HG03103 (cell line): Measurements from ENCODE around the gene PLTP.
A peak's percentile ranks its signal among the peaks of the same experiment; 100 is the strongest.
"Not testable (repeated sequence)": the region's sequence is repeated elsewhere in the genome, so short reads cannot be mapped to it uniquely, and the experiment has no call there.

ENCODE experiments used
- ATAC-seq: cut with Tn5 transposase; IDR thresholded peaks from one replicate; pipeline ENCODE4 v1.9.1; 2021; ENCODE audit warnings: low read depth; ENCODE audit not compliant: unreplicated experiment

The PLTP gene

DNA sequence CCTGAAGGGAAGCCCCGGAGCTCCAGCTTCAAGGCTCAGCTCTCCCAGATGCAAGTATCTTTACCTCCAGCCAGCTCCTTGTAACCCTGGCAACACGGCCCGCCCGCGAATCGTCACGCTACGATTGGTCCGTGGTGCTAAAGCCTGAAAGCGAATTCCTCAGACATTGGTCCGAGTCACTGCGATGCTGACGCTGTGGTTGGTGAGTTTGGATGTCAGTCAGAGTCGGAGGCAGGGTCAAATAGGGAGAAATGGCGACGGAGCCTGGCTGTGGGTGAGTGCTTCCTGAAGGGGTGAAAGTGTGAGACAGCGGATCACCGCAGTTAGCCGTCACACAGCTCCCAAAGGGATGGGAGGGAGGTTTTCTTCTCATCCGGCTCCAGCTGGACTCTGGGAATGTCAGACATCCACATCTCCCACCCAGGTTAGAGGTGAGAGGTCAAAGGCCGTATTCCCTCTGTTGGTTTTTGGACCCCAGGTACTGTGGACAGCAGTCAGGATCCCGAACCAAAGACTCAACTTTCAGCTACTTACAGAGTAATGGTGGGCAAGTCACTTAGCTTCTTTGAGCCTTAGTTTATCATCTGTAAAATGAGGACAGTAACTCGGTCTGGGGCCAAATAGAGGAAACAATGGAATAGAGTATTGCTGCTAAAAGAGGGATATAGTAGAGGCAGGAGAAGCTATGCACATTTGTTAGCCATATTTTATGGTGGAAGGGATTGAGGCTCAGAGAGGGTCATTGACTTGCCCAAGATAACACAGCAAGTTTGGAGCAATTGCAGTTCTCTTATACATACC is 30.8 kb downstream of the PLTP start, which contains the start of gene ZSWIM1:
Gene ZSWIM1, plus strand, starts transcription at position 240 of the 801 bp plus-strand sequence. CDS start 1,366 bp downstream, outside the sequence.
- peak; percentile 95 for ATAC-seq

DNA sequence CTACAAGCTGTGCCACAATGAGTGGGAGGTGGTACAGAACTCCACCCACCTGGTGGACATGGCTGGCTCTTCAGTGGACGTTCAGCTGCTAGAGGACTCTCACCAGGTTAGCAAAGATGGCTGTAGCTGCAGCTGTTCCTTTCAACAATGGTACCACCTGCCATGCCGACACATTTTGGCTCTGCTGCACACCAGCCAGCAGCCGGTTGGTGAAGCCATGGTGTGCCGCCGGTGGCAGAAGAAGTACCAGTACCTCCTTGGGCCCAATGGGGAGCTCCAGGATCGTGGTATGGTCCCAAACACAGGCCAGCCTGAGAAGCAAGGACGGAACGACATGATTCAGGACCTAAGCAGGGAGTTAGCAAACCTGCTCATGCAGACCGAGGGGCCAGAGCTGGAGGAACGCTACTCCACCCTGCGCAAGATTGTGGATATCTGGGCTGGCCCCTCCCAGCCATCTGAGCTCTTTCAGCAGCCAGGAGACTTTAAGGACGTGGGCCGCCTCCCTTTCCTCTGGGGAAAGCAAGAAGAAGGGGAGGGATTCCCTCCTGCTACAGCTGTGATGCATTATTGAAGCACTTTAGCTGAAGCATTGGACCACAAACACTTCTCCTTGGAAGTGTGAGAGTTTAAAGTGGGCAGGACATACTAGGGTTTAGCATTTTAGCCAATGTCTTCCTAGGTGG is 33.7 kb downstream of the PLTP start:
- ATAC-seq = no peak

DNA sequence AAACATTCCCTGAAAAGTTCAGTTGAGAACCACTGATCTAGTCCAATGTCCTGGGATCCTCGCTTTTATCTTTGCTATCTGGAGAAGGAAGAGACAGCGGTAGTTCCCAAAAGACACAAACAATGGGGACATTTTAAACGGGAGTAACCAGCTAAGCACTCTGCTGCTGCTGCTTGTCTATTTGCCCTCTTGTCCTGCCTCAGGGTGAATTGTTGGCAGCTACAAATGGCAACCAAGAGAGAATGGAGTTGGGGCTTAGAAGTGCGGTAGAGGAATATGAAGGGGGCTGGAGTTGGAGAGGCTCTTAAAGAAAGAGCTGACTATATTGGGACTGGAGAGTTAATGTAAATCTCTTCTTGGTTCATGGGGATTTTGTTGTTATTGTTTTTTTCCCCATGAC is 37.4 kb downstream of the PLTP start:
- ATAC-seq = no peak

DNA sequence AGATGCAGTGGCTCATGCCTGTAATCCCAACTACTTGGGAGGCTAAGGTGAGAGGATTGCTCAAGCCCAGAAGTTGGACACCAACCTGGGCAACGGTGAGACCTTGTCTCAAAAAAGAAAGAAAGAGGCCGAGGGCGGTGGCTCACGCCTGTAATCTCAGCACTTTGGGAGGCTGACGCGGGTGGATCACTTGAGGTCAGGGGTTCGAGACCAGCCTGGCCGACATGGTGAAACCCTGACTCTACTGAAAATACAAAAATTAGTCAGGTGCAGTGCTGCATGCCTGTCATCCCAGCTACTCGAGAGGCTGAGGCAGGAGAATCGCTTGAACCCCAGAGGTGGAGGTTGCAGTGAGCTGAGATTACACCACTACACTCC is 37.9 kb downstream of the PLTP start:
- ATAC-seq = not testable (repeated sequence)

DNA sequence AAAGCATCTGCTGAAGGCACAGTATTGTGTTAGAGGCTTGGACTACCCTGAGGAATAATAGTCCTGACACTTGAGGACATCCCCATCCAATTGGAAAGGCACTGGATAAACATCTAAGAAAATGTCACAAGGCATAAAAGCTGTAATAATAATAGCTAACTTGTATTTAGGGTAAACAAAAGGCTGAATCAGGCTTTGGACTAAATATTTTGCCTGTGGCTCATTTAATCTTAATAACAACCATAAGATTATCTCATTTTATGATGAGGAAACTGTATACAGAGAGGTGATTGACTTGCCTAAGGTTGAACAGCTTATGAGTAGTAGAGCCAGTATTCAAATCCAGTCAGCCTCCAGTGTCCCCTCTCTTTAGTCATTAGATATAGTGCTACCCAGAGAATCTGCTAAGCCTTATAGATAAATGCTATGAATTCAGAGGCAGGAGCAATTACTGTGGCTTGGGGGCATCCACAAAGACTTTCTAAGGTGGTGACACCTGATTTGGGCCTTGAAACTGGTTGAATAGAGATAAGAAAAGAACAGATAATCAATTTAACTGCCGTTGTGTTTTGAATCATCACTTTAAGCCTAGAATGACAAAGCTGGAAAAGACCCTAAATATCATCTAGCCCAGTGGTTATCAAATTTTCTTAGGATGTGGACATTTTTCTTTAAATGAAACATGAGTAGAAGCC is 38.4 kb downstream of the PLTP start:
- no peak for ATAC-seq

DNA sequence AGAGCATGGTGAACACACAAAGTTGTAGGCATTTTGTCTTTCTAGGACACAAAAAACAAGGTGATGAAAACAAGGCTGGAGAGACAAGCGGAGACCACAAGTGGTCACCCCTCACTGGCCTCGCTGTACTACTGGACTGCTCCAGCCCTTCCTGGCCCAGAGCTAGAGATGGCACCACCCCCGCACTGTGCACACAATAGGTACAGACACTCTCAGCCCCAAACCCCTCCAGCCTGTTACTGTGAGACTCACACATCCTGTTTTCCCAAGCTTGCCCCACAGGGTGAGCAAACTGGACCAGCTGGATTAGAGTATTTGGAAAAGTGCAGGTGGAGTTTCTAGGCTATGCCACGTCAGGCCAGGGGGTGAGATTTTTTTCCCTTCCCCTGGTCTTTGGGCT is 39.3 kb downstream of the PLTP start:
- ATAC-seq = no peak

DNA sequence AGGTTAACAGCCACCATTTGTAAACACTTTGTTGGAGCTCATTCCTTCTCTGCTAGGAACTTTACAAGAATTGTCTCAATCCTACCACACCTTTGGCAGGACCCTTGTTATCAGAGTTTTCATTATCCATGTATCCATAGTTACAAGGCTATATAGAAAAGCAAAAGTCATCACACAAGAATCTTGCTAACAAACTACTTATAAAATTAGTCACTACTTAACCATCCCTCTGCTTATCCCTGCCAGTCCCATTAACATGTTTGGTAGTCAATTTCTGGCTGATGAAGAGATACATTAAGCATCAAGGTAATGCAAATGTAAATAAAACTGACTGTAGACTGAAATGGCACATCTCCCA is 44.2 kb downstream of the PLTP start:
- no peak for ATAC-seq

DNA sequence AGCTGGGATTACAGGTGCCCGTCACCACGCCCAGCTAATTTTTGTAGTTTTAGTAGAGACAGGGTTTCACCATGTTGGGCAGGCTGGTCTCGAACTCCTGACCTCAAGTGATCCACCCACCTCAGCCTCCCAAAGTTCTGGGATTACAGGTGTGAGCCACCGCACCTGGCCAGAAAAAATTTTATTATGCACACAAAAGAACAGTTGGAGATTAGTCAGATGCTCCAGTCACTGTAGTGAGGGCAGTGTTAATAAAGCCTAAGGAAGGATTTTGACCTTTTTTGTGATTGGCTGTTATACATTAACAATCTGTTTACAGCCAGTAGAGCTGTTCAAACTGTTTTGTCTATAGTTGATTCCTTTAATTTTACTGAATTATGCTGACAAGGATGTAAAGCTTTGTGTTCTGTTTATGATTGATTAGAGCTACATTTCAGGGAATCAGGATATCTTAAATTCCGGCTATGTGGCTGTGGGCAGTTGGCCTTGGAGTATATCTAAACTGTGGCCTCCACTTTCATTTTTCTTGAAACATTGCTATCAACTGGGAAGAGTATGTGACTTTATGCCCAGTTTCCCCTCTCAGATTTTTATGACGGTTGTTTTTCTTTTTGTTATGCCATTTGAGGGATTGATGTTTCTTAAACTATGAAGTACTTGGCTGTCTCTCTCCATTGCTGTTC is 44.7 kb downstream of the PLTP start:
- no peak for ATAC-seq

DNA sequence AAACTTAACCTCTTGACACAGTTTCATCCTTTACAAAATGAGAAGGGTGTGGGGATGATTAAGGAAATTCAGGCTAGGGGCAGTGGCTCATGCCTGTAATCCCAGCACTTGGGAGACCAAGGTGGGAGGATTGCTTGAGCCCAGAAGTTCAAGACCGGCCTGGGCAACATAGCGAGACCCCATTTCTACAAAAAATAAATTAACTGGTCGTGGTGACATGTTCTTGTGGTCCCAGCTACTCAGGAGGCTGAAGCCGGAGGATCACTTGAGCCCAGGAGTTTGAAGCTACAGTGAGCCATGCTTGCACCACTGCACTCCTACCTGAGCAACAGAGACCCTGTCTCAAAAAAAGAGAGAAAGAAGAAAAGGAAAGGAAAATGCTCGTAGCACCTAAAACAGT is 45.5 kb downstream of the PLTP start:
- no peak for ATAC-seq

DNA sequence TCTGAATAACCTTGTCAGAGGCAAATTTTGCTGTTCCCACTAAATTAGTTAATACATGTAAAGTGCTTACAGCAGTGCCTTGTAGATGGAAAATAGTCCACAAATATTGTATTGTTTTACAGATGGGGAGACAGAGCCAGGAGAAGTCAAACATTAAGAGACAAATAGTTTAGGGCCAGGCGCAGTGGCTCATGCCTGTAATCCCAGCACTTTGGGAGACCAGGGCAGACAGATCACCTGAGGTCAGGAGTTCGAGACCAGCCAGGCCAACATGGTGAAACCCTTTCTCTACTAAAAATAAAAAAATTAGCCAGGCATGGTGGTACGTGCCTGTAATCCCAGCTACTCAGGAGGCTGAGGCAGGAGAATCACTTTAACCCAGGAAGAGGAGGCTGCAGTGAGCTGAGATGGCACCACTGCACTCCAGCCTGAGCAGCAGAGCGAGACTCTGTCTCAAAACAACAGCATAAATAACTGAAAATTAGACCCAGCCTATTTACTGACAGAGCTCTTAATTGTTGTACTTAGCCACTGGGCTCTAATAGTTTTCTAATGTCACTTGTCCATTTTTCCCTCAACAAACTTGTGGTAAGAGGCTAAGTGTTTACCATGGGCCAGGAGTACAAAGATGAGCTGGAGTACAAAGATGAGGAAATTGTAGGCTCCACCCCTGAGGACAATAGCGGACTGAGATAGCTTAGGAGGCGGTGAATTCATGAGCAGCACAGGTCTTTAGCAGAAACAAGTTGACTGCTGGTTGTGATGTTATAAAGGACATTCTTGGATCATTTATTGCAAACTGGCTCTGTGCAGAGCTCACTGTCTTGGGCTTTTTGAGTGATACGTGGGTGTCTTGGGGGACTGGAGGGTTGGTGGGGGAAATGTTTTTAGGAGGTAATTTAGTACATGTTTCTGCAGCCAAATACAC is 48.1 kb downstream of the PLTP start:
- no peak for ATAC-seq

DNA sequence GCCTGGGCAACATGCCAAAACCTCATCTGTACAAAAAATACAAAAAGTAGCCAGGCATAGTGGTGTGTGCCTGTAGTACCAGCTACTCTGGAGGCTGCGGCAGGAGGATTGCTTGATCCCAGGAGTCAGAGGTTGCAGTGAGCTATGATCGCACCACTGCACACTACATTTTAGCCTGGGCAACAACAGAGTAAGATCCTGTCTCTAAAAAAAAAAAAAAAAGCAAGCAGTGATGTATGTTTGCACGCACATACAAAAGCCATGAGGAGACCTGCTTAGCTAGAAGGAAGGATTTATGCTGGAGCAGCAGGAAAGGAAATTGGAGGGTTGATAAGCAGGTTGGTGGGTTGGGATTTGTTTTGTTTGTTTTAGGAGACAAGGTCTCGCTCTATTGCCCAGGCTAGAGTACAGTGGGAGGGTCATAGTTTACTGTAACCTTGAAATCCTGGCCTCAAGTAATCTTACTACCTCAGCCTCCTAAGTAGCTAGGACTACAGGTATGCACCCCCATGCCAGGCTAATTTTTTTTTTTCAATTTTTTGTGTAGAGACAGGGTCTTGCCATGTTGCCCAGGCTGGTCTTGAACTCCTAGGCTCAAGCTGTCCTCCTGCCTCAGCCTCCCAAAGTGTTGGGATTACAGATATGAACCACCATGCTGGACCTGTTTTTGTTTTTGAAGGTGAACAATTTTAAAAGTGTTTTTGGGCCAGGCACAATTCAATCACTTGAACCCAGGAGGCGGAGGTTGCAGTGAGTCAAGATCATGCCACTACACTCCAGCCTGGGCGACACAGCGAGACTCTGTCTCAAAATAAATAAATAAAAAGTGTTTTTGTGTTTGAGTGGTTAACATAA is 50.5 kb downstream of the PLTP start:
- no peak for ATAC-seq

DNA sequence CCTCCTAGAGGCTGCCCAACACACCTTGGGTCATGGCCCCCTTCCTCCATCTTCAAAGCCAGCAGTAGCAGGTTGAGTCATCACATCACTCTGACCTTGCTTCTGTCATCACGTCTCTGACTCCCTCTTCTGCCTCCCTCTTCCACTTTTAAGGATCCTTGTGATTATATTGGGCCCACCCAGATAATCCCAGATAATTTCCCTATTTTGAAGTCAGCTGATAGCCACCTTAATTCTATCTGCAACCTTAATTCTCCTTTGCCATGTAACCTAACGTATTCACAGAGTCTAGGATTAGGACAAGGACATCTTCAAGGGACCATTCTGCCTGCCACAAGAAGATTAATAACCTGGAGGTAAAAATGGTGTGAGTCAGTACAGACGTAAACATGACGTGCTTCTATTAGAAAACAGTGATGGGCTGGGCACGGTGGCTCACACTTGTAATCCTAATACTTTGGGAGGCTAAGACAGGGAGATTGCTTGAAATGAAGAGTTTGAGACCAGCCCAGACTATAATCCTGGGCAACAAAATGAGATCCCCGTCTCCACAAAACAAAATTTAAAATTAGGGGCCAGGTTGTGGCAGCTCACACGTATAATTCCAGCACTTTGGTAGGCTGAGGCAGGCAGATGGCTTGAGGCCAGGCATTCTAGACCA is 51.3 kb downstream of the PLTP start:
- ATAC-seq = no peak

DNA sequence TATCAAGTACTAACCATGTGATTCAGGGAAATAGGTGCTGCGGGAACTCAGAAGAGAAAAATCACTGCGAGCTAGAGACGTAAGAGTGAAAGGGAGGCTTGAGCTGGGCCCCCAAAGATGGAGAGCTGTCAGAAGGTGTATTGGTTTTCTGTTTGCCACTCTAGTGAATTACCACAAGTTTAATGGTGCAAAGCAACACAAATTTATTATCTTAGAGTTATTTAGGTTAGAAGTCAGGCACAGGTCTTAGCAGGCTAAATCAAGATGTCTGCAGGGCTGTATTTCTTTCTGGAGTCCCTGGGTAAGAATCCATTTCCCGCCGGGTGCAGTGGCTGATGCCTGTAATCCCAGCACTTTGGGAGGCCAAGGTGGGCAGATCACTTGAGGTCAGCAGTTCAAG is 52.0 kb downstream of the PLTP start:
- ATAC-seq = no peak

DNA sequence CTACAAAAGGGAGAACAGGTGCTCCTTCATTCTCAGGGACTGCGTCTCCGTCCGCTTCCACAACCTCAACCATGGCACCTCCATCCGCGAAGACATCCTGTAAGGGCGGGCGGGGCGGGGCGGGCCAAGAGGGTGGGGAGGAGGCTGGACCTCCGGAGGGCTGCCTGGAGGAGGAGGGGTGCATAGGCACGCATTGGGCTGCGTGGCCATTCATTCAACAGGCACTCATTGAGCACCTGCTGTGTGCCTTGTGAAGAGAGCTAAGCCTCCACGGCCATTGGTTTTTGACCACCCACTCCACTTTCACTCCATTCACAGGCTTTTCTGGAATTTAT is 54.1 kb downstream of the PLTP start:
- peak; percentile 26 for ATAC-seq

DNA sequence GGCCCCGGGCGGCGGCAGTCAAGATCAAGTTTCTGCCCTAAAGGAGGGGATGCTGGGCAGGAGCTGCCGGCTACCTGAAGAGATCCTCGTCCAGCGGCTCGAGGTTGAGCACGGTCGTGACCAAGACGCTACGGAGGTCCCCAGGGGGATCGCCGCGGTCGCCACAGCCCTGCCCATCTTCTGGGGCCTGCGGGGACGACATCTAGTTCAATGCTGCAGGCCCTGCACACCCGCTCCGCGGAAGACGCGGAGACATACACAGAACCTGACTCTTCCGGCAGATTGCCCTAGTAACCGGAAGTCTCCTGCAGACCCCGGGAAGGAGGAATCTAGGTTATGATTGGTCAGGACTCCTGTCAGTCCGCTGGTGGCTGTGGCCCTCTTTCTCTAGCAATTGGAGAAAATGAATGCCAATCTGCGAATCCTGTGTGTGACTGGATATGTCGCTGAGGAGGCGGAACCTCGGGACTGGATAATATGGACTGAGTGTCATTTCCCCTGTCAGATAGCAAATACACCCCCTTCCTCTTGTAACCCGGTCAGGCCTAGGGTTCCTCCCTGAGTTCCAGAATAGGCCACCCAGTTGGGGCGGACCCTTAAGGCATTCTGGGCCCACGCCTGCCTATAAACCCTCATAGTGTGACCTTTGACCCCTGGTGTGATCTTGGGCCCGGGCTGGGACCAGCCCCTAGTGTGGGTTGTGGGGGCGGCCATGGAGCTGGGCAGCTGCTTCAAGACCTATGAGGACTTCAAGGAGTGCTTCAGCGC is 54.7 kb downstream of the PLTP start, which contains the start of the genes ACOT8 and ZSWIM3:
Gene ACOT8, minus strand, starts transcription at position 279 of the 768 bp plus-strand sequence. Its CDS starts 77 bp downstream, at position 202.
Gene ZSWIM3, plus strand, starts transcription at position 501 of the 768 bp plus-strand sequence. Its CDS starts 212 bp downstream, at position 713.
- ATAC-seq = peak; percentile 94

DNA sequence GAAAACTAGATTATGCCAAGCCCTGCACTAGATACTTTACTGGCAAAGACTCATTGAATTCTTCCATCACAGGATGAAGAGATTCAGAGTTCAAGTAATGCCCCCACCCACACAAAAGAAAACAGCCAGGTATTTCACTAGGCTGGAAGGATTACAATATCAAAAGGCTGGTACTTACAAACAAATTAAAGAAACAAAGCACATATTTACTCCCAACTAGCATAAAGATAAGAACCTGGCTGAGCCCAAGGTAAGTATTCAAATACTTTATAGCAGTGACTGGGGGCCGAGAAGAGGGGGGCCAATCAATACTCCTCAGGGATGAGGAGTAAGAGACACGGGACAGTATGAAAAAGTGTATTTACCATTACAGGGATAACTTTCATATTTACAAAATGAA is 58.5 kb downstream of the PLTP start:
- ATAC-seq = no peak

DNA sequence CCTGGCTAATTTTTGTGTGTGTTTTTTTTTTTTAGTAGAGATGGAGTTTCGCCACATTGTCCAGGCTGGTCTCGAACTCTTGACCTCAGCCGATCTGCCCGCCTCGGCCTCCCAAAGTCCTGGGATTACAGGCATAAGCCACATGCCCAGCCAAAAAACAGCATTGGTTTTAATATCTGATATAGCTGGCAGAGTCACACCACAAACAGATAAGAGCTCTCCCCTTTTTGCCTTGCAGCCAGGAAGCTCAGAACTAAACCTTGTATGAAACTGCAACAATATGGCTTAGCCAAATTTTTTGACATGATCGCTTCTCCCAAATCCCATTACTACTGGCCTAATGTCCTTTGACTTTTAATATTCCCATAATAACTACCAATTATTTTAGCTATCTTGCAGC is 59.6 kb downstream of the PLTP start:
- no peak for ATAC-seq

DNA sequence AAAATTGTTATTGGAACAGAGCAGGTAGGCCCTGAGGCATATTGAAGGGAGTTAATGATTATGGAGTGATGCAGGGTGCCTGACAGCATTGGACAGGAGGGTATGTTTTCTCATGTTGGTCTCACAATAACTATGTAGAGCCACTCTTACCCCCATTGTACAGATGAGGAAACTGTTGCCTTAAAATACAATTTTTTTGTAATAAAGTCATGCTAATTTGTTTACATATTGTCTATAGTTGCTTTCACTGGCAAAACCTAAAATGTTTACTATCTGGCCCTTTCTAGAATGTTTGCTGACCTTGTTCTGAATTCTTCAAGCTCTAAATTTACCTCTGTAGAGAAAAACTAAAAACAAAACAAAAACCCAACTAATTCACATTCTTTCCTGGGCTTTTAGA is 60.5 kb downstream of the PLTP start:
- no peak for ATAC-seq
